NB4 (cell line): ENCODE results near the gene MIGA2.

ENCODE experiments used
- DNase-seq: peaks from one replicate; pipeline ENCODE4 v3.0.0; 2010; ENCODE audit warnings: low read depth
- H3K4me3 ChIP-seq: one replicate; pipeline ENCODE4 v1.5.1; 2011; ENCODE audit warnings: mild to moderate bottlenecking, low read depth, low read length, moderate library complexity
- CTCF ChIP-seq: IDR thresholded peaks from one replicate; pipeline ENCODE4 v1.5.1; 2012; ENCODE audit warnings: low read depth, low read length
- MYC ChIP-seq: IDR thresholded peaks from 2 replicates; pipeline ENCODE4 v1.6.1; 2011; ENCODE audit warnings: low read depth, low read length
- POLR2A ChIP-seq: IDR thresholded peaks from 2 replicates; pipeline ENCODE4 v1.6.1; 2011; ENCODE audit warnings: mild to moderate bottlenecking; ENCODE audit not compliant: insufficient read length; ENCODE audit errors: extremely low read depth
- TF ChIP-seq, protein P1 (sequence below): IDR thresholded peaks from 2 replicates; pipeline ENCODE4 v1.6.1; 2011; ENCODE audit warnings: low read depth, low read length

MIGA2 gene

GRCh38 chr9:129052592-129052991, 16.2 kb downstream of the MIGA2 start:
- TF ChIP-seq POLR2A: no peak
- no peak for TF ChIP-seq CTCF
- no peak for TF ChIP-seq MYC
- TF ChIP-seq, protein P1, sequence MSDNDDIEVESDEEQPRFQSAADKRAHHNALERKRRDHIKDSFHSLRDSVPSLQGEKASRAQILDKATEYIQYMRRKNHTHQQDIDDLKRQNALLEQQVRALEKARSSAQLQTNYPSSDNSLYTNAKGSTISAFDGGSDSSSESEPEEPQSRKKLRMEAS: no peak
- H3K4me3 ChIP-seq: no peak overlapping the region
- no peak for DNase-seq

GRCh38 chr9:129053020-129053419, 16.6 kb downstream of the MIGA2 start:
- TF ChIP-seq POLR2A (no peak), MYC (no peak), CTCF (no peak)
- TF ChIP-seq, protein P1: no peak

DNA sequence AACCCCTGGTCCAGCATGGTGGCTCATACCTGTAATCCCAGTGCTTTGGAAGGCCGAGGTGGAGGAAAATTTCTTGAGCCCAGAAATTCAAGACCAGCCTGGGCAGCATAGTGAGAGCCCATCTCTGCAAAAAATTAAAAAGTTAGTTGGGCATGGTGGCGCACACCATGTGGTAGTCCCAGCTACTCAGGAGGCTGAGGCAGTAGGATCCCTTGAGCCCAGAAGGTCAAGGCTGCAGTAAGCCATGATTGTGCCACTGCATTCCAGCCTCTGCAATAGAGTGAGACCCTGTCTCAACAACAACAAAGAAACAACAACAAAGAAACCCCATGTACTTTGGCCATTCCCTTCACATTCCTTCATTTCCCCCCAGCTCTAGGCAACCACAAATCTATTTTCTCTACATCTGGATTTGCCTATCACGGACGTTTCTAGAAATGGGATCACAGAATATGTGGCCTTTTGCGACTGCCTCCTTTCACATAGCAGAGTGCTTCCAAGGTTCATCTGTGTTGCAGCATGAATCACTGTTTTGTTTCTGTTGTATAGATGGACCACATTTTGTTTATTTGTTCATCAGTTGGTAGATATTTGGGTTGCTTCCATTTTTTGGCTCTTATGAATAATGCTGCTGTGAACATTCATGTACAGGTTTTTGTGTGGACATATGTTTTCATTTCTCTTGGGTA, 17.9 kb downstream of the MIGA2 start:
- TF ChIP-seq CTCF (no peak), MYC (no peak), POLR2A (no peak)
- TF ChIP-seq, protein P1: no peak
- no peak overlapping the region for H3K4me3 ChIP-seq
- DNase-seq: no peak

More at GRCh38 chr9:129053020-129053419, 16.6 kb downstream of the MIGA2 start:
- DNase-seq: no peak
- H3K4me3 ChIP-seq: no peak overlapping the region

GRCh38 chr9:129058965-129059795, 22.8 kb downstream of the MIGA2 start:
- DNase-seq: peak; percentile 76
- H3K4me3 ChIP-seq: no peak overlapping the region
- TF ChIP-seq, protein P1: no peak
- TF ChIP-seq CTCF (no peak), MYC (no peak), POLR2A (no peak)

DNA sequence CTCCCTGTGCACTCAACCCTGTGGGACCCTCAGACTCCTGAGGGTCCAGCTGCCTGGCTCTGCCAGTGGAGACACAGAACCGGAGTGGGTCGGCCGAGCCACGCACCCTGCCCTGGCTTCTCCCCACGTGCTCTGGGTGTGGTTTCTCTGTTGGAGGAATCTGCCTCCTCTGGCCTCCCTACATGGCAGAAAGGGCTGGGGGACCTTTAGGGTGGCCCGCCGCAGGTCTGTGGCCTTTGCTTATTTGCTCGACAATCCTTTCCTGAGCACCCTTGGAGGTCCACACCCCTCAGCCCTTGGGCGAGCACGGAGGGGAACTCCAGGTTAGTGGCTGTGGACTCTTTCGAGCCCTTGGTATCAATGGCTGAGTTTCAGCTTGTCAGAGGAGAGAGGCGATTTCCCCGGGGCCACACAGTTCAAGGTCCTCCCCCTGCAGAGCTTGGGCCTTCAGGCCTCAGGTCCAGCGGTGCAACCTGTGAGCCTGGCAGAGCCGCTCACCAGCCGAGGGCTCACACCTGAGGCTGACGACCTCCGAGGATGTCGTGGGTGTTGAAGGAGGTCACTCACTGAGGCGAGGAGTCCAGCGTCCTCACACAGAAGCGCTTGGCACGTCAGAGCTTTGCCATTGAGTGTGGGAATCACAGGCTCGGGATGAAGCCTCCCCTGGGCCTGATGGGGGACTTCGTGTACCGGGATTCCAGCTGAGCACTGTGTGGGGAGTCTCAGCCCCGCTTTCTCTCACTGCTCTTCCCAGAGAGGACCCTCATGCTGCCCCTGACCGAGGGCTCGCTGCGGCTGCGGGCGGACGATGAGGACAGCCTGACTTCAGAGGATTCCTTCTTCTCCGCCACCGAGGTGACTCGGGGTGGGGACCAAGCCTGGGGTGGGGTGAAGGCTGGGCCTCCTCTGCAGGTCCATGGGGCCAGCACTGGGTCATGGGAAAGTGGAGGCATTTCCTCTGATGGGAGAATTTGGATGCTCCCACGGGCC, 23.7 kb downstream of the MIGA2 start:
- H3K4me3 ChIP-seq: no peak overlapping the region
- DNase-seq: no peak
- no peak for TF ChIP-seq CTCF
- TF ChIP-seq MYC: no peak
